ENCODE data around the gene PSMB2. TPM values are rescaled to one million over a fixed set of nuclear protein-coding genes. Genes with fewer than 3 reads are reported as not detected.

PSMB2 gene
- polyA plus RNA-seq, 2 of the 4 experiments (the other 2 are of a cell fraction) = 84.6 to 88.3 TPM

GRCh38 chr1:35656148-35656862 lies 15.0 kb upstream of the PSMB2 start:
- ChIA-PET POLR2A (no interaction called here), CTCF (interaction anchor here (1.0 kb wide), 1 partner anchor 70 kb away, joined by 3 read pairs; no protein-coding TSS in a partner anchor)
- no peak overlapping the region for H3K4me2 ChIP-seq
- ATAC-seq (no peak), FAIRE-seq (no peak), DNase-seq (ENCODE audit: low read depth in 1 of 2, low spot score in 1 of 2) (no peak)
- H3K4me1 ChIP-seq = no peaks in the 10 kb centered on the region
- WGBS (ENCODE audit: missing lambda C conversion rate) = 30% methylated on average over 5 of the region's 5 CpGs
- TF ChIP-seq HDAC2 (IDR thresholded peaks at IDR 0.05) = no peak
- TF ChIP-seq, protein P1, sequence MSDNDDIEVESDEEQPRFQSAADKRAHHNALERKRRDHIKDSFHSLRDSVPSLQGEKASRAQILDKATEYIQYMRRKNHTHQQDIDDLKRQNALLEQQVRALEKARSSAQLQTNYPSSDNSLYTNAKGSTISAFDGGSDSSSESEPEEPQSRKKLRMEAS (IDR thresholded peaks at IDR 0.05) = no peak
- no peak for TF ChIP-seq RNF2 (IDR thresholded peaks at IDR 0.05; ENCODE audit: borderline replicate concordance, low read depth)
- no peak for TF ChIP-seq NR3C1 (IDR thresholded peaks at IDR 0.05)
- TF ChIP-seq HOXA7 (CRISPR knock-in tag; IDR thresholded peaks at IDR 0.05) = no peak
- TF ChIP-seq JUN (IDR thresholded peaks at IDR 0.05) = no peak
- no peak for TF ChIP-seq FOSL2 (IDR thresholded peaks at IDR 0.05)
- no peak for TF ChIP-seq FOSL2 (CRISPR knock-in tag; IDR thresholded peaks at IDR 0.05)
- H3K9me3 ChIP-seq = no peaks in the 10 kb centered on the region
- H3K27ac ChIP-seq = no peak overlapping the region
- H3K4me3 ChIP-seq = no peak overlapping the region

DNA sequence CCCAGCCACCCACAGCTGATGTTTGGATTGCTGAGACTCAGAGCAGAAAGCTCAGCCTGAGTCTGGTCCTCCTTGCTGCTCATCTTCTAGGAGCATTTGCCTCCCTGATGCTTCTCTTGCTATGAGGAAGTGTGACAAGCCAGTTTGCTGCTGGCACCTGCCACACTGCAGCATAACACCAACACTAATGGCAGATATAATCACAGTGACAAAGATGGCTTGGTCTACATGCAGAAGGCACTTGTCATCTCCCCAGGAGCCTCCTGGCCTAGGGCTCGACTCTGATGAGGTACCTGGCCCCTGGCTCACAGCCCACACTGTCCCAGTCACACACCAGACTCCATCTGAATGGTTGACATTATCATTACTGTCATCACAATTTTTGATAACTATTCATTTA lies 13.9 kb upstream of the PSMB2 start:
- H3K9me3 ChIP-seq = no peaks in the 10 kb centered on the region
- WGBS (ENCODE audit: missing lambda C conversion rate) = 0% methylated on average over 1 of the region's 1 CpG
- no peak for DNase-seq (ENCODE audit: low read depth in 1 of 2, low spot score in 1 of 2)
- H3K4me2 ChIP-seq = no peak overlapping the region
- ChIA-PET CTCF (no interaction called here), POLR2A (no interaction called here)
- no peak for ATAC-seq
- H3K4me1 ChIP-seq = no peaks in the 10 kb centered on the region
- no peak for FAIRE-seq
- H3K4me3 ChIP-seq = no peak overlapping the region
- no peak for TF ChIP-seq ATOH8 (CRISPR knock-in tag; IDR thresholded peaks at IDR 0.05; ENCODE audit: low read depth)
- no peak for TF ChIP-seq HDAC2 (IDR thresholded peaks at IDR 0.05)
- TF ChIP-seq EHMT2 (IDR thresholded peaks at IDR 0.05; ENCODE audit: low read depth) = no peak
- TF ChIP-seq FOXS1 (CRISPR knock-in tag; IDR thresholded peaks at IDR 0.05) = no peak
- TF ChIP-seq MAZ (IDR thresholded peaks at IDR 0.05; ENCODE audit: borderline replicate concordance, low read depth, low read length) = no peak
- TF ChIP-seq RNF2 (IDR thresholded peaks at IDR 0.05; ENCODE audit: borderline replicate concordance, low read depth) = no peak
- no peak for TF ChIP-seq NPAS2 (CRISPR knock-in tag; IDR thresholded peaks at IDR 0.05; ENCODE audit: borderline replicate concordance)
- no peak for TF ChIP-seq HOXA7 (CRISPR knock-in tag; IDR thresholded peaks at IDR 0.05)
- no peak for TF ChIP-seq TFCP2L1 (CRISPR knock-in tag; IDR thresholded peaks at IDR 0.05)
- no peak for TF ChIP-seq ELK1 (IDR thresholded peaks at IDR 0.05; ENCODE audit: low read depth, low read length)
- H3K27ac ChIP-seq = no peak overlapping the region

DNA sequence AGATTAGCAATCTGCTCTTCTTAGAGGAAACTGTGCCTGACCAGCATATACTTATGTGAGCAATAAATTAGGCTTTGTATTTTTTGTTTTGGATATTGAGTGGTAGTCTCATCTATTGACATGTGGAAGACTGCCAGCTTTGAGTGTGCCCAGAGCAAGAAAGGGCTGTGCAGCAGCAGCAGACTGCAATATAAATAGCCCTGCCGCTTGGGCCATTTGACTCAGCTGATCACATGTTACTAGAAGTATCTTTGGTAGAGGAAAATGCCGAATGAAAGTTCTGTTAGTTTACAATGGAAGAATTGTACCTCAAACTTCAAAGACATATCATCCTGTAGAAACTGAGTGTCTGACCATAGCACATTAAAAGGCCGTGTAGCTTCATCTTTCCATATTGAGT lies 9.1 kb upstream of the PSMB2 start:
- TF ChIP-seq HDAC2 (IDR thresholded peaks at IDR 0.05) (no peak), POLR2A (IDR thresholded peaks at IDR 0.05; ENCODE audit: low read length) (no peak), TP53 (CRISPR knock-in tag; IDR thresholded peaks at IDR 0.05) (no peak), NFE2L2 (conservative IDR thresholded peaks at IDR 0.05; ENCODE audit: low read length) (no peak), EHF (CRISPR knock-in tag; IDR thresholded peaks at IDR 0.05) (no peak), HOXB5 (CRISPR knock-in tag; IDR thresholded peaks at IDR 0.05) (no peak), EHMT2 (IDR thresholded peaks at IDR 0.05; ENCODE audit: low read depth) (no peak), SREBF2 (IDR thresholded peaks at IDR 0.05) (no peak), KDM5A (IDR thresholded peaks at IDR 0.05) (no peak), NPAS2 (CRISPR knock-in tag; IDR thresholded peaks at IDR 0.05; ENCODE audit: borderline replicate concordance) (no peak), RARB (CRISPR knock-in tag; IDR thresholded peaks at IDR 0.05) (no peak), PHF8 (IDR thresholded peaks at IDR 0.05; ENCODE audit: borderline replicate concordance, low read depth) (no peak), CEBPB (IDR thresholded peaks at IDR 0.05) (no peak)
- TF ChIP-seq, protein P2, sequence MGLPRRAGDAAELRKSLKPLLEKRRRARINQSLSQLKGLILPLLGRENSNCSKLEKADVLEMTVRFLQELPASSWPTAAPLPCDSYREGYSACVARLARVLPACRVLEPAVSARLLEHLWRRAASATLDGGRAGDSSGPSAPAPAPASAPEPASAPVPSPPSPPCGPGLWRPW (IDR thresholded peaks at IDR 0.05) = no peak
- TF ChIP-seq, protein P3, sequence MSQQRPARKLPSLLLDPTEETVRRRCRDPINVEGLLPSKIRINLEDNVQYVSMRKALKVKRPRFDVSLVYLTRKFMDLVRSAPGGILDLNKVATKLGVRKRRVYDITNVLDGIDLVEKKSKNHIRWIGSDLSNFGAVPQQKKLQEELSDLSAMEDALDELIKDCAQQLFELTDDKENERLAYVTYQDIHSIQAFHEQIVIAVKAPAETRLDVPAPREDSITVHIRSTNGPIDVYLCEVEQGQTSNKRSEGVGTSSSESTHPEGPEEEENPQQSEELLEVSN (IDR thresholded peaks at IDR 0.05; ENCODE audit: borderline replicate concordance, low read depth) = no peak
- POLR2A ChIA-PET = no interaction called here
- CTCF ChIA-PET = interaction anchor here (0.8 kb wide), 1 partner anchor 77 kb away, joined by 3 read pairs; no protein-coding TSS in a partner anchor
- ATAC-seq = no peak
- no peak for FAIRE-seq
- H3K4me2 ChIP-seq = no peak overlapping the region
- DNase-seq (ENCODE audit: low read depth in 1 of 2, low spot score in 1 of 2) = no peak
- no peak overlapping the region for H3K27ac ChIP-seq
- H3K4me1 ChIP-seq = no peaks in the 10 kb centered on the region
- H3K4me3 ChIP-seq = no peak overlapping the region
- H3K9me3 ChIP-seq = no peaks in the 10 kb centered on the region
- WGBS (ENCODE audit: missing lambda C conversion rate) = 34% methylated on average over 3 of the region's 3 CpGs
